Urothelium cell line (cell line): ENCODE results near the gene OR10AD1.
"Not testable (repeated sequence)": the region's sequence is repeated elsewhere in the genome, so short reads cannot be mapped to it uniquely, and the experiment has no call there.

Experiments
- DNase-seq: peaks from one replicate; pipeline ENCODE4 v3.0.0; 2011; ENCODE audit warnings: low spot score, mixed read lengths
- FAIRE-seq: peaks from 2 replicates; lab custom pipeline; 2011; peaks lifted over from hg19 to GRCh38; lab: Jason Lieb, UNC

Gene OR10AD1

DNA sequence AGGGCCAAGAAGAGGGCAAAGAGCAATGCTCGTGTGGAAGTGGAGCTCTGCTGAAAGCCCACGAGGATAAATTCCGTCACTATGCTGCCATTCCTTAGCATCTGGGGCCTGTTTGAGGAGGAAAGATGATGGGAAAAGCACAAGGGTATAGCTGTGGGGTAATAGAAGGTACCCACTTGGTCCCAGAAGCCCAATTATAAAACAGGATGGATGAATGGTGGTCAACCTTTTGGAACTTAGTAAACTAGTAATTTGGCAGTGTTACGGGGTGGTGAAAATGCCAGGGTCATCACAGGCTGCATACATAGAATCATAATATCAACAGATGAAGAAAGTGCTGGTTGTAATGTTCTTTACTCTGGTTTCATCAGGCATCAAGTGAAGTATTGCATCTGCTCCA lies at the start of gene OR10AD1:
OR10AD1 (minus strand) TSS at position 101 of the 400 bp plus-strand sequence; CDS start at position 101, 0 bp downstream.
- no peak for DNase-seq
- FAIRE-seq: no peak

- DNase-seq (no peak), FAIRE-seq (no peak)
These were observed 44.3 kb upstream of the OR10AD1 start for GRCh38 chr12:48247181-48247966.

DNA sequence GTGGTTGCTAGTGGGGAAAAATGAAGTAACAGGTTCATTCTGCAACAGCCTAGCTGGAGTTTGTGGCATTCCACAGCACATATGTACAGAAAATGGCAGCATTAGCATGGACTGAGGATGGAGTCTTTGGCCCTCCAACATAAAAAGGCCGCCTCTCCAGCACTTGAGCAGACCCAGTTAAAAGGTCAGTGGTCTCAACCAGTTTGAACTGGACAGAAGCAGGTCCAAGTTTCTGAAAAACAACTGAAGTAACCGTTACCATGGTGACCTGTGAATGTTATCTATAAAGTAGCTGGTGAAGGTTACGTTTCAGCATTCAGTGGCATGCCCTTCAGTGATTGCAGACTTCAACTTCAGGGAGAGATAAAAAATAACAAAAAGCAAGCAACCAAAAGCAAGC lies 34.1 kb upstream of the OR10AD1 start:
- DNase-seq: no peak
- peak; percentile 17 for FAIRE-seq

DNA sequence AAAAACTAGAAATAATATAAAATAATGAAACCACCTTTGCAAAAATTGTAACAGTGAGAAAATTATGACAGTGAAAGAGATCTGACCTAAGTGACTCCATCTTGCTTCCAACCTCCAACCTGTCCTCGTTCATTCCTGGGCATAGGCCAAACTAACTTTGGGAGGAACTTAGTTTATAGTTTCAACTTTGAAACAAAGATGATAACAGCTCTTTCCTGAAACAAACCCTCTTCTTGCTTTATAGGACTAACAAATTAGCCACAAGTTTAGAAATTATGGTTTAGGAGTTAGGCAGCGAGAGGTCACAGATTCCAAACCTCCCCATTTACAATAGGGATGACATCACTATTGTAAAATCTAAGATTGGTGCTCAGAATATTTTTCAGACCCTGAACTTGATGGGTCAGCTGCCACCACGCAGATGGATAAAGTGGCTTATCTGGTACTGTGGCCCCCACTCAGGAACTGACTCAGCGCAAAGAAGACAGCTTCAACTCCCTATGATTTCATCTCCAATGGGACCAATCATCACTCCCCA lies 32.8 kb upstream of the OR10AD1 start:
- no peak for DNase-seq
- no peak for FAIRE-seq

- DNase-seq, FAIRE-seq: not testable (repeated sequence)
These were observed 28.3 kb upstream of the OR10AD1 start for GRCh38 chr12:48231169-48231958.

DNA sequence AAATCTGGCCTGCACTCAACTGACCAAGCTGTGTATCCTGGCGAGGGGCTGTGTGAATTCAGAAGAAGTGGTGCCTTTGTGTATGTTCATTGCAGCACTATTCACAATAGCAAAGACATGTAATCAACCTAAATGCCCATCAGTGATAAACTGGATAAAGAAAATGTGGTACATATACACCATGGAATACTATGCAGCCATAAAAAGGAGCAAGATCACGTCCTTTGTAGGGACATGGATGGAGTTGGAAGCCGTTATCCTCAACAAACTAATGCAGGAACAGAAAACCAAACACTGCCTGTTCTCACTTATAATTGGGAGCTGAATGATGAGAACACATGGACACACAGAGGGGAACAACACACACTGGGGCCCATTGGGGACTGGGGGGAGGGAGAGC lies 21.4 kb upstream of the OR10AD1 start:
- not testable (repeated sequence) for DNase-seq, FAIRE-seq

DNA sequence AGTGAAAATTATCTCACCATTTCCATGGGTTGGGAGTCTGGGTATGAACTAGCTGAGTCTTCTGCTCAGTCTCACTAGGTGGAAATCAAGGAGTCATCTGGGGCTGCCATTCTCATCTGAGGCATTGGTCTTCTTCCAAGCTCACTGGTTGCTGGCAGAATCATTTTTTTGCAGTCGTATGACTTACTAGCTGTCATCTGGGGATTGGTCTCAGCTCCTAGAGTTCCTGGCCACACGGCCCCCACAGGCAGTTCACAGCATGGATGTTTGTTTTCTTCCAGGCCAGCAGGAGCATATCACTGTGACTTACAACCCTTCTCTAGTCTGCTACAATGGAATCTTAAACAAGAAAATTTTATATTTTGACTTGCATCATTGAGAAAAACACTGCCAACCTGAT lies 18.6 kb upstream of the OR10AD1 start:
- no peak for DNase-seq
- no peak for FAIRE-seq

DNA sequence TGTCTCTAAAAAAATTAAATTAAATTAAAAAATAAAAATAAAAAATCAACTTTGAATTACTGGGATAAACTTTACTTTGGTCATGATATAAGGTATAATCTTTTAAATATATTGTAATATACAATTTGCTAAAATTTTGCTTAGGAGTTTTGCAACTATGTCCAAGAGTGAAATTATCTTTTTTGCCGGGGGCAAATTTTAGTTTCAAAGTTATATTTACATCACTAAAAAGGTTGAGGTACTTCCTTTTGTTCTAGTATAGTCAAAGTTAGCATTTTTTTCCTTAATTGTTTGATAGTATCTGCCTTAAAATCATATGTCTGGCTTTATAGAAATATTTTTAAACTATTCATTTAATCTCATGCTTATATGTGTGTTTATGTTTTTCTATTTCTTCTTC lies 17.6 kb upstream of the OR10AD1 start:
- no peak for FAIRE-seq

GRCh38 chr12:48219631-48220030 lies 16.5 kb upstream of the OR10AD1 start:
- no peak for FAIRE-seq

More for the DNA sequence above, 17.6 kb upstream of the OR10AD1 start:
- DNase-seq: no peak

GRCh38 chr12:48216785-48217184 lies 13.7 kb upstream of the OR10AD1 start:
- DNase-seq (no peak), FAIRE-seq (no peak)

More at GRCh38 chr12:48219631-48220030, 16.5 kb upstream of the OR10AD1 start:
- DNase-seq: no peak

GRCh38 chr12:48209495-48209894 lies 6.4 kb upstream of the OR10AD1 start:
- DNase-seq, FAIRE-seq: not testable (repeated sequence)

- DNase-seq (no peak), FAIRE-seq (no peak)
These were observed 326 bp downstream of the OR10AD1 start for GRCh38 chr12:48202766-48203165.

- DNase-seq (no peak), FAIRE-seq (no peak)
These were observed 1.6 kb downstream of the OR10AD1 start for GRCh38 chr12:48201516-48201915.

- DNase-seq: no peak
- FAIRE-seq: no peak
These were observed 2.0 kb downstream of the OR10AD1 start for GRCh38 chr12:48201091-48201490.

- DNase-seq (no peak), FAIRE-seq (no peak)
These were observed 3.3 kb downstream of the OR10AD1 start for GRCh38 chr12:48199774-48200221.

DNA sequence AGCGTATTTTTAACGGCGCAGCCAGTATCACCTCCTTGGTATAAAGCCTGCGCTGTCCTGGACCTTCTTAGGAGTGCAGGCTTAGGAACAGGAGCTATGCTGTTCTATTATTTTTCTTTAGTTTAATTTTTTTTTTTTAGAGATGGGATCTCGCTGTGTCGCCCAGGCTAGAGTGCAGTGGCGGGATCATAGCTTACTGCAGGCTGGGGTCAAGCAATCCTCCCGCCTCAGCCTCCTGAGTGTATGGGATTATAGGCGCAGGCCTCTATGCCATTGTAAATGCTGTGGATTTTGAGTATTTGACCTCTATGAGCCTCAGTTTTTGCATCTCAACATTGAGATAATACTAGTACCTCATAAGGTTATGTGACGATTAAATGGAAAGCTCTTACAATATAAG lies 4.1 kb downstream of the OR10AD1 start:
- FAIRE-seq: no peak
- no peak for DNase-seq

DNA sequence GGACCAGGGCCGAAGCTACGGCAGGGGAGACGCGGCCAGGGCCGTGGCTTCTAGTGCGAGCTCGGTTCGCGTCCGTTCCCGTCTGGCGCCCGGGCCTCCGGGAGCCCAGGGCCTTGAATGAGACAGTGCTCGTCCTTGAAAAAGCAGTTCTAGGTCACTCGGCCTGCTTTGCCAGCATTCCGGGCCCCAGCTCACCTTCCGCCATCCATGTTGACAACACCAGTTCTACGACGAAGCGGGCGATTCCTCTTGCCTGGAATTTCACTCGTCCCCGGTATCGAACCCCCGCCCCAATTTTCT lies 4.5 kb downstream of the OR10AD1 start:
- FAIRE-seq (no peak), DNase-seq (peak; percentile 27)

- DNase-seq (peak; percentile 96), FAIRE-seq (peak; percentile 30)
These were observed 5.0 kb downstream of the OR10AD1 start for GRCh38 chr12:48197971-48198671.

DNA sequence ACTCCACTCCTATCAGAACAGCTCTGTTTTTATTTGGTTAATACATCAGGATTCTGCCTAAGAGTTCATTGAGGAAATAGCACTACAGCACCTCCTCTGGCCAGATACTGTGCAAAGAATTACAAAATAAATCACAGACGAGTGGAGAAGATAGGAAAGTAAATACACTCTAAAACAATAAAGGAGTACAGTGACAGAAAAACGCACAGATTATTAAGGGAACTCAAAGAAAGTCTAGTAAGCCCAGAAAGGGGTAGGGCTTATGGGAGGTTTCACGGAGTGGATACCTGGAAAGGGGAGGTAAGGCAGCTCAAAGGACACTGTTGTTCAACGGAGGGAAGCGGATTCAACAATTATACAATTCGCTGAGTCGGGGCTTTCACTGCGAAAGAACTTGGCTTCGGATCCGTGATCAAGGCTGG lies 5.5 kb downstream of the OR10AD1 start:
- DNase-seq (peak; percentile 50), FAIRE-seq (no peak)

DNA sequence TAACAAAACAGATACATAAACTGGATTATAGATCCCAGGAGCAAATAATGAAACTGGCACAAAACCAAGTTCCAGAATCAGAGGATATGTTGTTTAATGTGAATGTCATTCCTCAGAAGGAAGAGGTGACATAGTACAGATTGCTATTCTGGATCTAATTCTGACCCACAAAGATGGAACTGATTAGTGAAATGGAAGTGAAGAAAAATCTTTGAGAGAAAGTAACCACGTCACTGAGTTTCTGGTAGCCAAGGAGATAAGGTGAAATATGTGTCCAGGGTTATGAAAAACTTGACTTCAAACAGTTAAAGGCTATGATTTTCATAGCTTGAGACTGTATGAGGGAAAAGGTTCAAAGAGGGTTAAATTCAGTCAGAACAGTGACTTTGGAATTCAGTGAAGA lies 8.3 kb downstream of the OR10AD1 start:
- FAIRE-seq (no peak), DNase-seq (no peak)

GRCh38 chr12:48193623-48194022 lies 9.5 kb downstream of the OR10AD1 start:
- FAIRE-seq: no peak

More at GRCh38 chr12:48193623-48194022, 9.5 kb downstream of the OR10AD1 start:
- DNase-seq: no peak
